ENCODE results near the gene HNRNPA3.

The HNRNPA3 gene

DNA sequence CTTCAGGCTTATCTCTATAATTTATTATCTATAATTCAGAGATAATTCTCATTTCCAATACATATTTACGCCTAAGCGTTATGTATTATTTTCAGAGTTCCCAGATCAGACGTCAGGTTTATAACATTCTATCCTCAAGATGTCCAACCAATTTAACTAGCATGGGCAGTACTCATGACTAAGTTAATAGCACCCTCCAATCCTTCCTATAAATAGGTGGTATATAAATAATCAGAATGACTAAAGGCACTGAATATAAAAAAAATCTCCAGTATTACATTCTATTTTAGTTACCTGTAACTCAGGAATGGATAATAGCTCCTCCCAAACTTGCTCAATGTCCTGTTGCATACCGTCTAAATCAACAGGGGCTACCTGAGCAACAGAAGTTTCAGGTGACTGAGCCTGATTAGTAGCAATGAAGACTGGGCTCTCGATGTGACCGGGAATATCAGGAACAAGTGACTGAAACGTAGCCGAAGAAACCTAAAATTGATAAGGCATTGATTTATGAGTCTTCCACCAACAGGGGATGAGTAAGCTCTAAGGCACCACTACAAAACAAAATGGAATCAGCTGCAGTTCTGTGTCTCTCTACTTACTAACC, 19.6 kb downstream of the HNRNPA3 start:
- no peak for TF ChIP-seq TEAD4 (IDR thresholded peaks at IDR 0.05)
- TF ChIP-seq, protein P1, sequence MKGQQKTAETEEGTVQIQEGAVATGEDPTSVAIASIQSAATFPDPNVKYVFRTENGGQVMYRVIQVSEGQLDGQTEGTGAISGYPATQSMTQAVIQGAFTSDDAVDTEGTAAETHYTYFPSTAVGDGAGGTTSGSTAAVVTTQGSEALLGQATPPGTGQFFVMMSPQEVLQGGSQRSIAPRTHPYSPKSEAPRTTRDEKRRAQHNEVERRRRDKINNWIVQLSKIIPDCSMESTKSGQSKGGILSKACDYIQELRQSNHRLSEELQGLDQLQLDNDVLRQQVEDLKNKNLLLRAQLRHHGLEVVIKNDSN (IDR thresholded peaks at IDR 0.05) = no peak

DNA sequence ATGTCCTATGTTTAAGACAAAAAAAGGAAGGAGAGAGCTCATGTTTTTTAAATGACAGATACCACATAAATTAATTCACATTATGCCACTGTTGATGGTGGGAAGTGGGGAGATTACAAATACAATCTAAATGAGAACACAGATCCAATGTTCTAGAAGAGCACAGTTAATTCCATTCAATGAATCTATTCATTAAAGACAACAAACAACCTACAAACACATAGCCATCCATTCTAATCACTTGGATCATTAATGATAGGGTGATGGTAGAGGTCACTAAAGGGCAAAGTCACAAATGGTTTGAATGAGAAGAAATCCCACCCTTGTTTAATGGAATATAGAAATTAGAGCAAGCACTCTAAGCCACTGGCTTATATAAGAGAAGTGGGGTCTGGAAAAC, 21.7 kb downstream of the HNRNPA3 start:
- no peak for TF ChIP-seq NFIC (IDR thresholded peaks at IDR 0.05)
- TF ChIP-seq, protein P2, sequence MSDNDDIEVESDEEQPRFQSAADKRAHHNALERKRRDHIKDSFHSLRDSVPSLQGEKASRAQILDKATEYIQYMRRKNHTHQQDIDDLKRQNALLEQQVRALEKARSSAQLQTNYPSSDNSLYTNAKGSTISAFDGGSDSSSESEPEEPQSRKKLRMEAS (IDR thresholded peaks at IDR 0.05) = no peak
- no peak for TF ChIP-seq RAD21 (IDR thresholded peaks at IDR 0.05; ENCODE audit: low read depth)
- no peak for TF ChIP-seq TAF1 (IDR thresholded peaks at IDR 0.05; ENCODE audit: low read depth)
- no peak for TF ChIP-seq CREB1 (IDR thresholded peaks at IDR 0.05; ENCODE audit: low read depth)

DNA sequence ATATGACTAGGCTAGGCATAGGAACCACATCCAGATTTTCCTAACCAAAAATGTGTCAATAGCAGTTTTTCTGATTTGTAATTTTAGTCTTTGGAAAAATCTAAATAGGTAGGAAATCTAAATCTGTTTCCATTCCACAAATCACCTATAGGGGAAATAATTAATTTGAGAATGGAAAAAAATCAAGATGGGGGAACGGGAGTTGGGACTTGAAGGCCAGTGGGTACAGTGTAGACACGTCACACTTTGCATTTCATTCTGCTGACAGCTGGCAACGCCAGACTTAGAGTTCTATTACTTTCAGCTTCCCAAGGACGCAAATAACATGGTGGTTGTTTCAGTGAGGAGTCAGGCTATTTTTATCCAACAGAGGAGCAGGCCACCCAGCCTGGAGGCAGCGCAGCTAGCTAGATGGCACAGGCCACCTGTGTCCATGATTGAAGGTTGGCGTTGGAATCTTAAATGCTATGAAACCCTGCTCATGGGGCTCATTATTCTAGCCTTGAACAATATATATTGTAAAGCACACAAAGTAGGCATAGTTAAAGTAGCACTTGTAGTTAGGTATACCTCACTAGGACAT, 23.4 kb downstream of the HNRNPA3 start:
- TF ChIP-seq FOXM1 (IDR thresholded peaks at IDR 0.05; ENCODE audit: borderline replicate concordance, low read depth) = no peak
- TF ChIP-seq TCF12 (IDR thresholded peaks at IDR 0.05; ENCODE audit: low read depth) = no peak
- TF ChIP-seq, protein P2 (IDR thresholded peaks at IDR 0.05) = no peak
- TF ChIP-seq, protein P3, sequence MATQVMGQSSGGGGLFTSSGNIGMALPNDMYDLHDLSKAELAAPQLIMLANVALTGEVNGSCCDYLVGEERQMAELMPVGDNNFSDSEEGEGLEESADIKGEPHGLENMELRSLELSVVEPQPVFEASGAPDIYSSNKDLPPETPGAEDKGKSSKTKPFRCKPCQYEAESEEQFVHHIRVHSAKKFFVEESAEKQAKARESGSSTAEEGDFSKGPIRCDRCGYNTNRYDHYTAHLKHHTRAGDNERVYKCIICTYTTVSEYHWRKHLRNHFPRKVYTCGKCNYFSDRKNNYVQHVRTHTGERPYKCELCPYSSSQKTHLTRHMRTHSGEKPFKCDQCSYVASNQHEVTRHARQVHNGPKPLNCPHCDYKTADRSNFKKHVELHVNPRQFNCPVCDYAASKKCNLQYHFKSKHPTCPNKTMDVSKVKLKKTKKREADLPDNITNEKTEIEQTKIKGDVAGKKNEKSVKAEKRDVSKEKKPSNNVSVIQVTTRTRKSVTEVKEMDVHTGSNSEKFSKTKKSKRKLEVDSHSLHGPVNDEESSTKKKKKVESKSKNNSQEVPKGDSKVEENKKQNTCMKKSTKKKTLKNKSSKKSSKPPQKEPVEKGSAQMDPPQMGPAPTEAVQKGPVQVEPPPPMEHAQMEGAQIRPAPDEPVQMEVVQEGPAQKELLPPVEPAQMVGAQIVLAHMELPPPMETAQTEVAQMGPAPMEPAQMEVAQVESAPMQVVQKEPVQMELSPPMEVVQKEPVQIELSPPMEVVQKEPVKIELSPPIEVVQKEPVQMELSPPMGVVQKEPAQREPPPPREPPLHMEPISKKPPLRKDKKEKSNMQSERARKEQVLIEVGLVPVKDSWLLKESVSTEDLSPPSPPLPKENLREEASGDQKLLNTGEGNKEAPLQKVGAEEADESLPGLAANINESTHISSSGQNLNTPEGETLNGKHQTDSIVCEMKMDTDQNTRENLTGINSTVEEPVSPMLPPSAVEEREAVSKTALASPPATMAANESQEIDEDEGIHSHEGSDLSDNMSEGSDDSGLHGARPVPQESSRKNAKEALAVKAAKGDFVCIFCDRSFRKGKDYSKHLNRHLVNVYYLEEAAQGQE (IDR thresholded peaks at IDR 0.05; ENCODE audit: low read depth) = no peak
- TF ChIP-seq EP300 (IDR thresholded peaks at IDR 0.05; ENCODE audit: borderline replicate concordance) = no peak
- no peak for TF ChIP-seq TEAD4 (IDR thresholded peaks at IDR 0.05)
- no peak for TF ChIP-seq RAD21 (IDR thresholded peaks at IDR 0.05; ENCODE audit: low read depth)

DNA sequence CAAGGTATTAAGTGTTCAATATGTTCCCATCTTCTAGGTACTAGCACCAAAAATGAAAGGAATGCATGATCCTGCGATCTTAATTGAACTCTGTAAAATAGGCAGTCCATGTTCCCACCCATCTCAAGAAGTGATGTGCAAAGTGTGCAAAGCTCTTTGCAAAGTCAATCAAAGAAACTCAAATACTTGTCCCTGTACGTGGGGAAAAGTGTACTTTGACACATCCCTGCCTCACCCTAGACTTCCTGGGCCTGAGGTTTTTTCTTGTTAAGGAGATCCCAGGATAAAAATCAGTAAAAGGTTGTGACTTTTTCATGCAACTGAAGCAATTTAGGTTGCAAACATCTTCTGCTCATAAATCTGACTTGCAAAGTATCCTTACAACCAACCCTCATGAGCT, 25.3 kb downstream of the HNRNPA3 start:
- TF ChIP-seq CEBPB (IDR thresholded peaks at IDR 0.05) = no peak
- no peak for TF ChIP-seq TAF1 (IDR thresholded peaks at IDR 0.05; ENCODE audit: low read depth)
- TF ChIP-seq CREB1 (IDR thresholded peaks at IDR 0.05; ENCODE audit: low read depth) = no peak
- no peak for TF ChIP-seq EGR1 (IDR thresholded peaks at IDR 0.05)
- TF ChIP-seq, protein P3 (IDR thresholded peaks at IDR 0.05; ENCODE audit: low read depth) = no peak
- TF ChIP-seq ZBTB7A (IDR thresholded peaks at IDR 0.05; ENCODE audit: low read depth) = no peak
- no peak for TF ChIP-seq FOXM1 (IDR thresholded peaks at IDR 0.05; ENCODE audit: borderline replicate concordance, low read depth)
- no peak for TF ChIP-seq EP300 (IDR thresholded peaks at IDR 0.05; ENCODE audit: borderline replicate concordance)
- TF ChIP-seq RAD21 (IDR thresholded peaks at IDR 0.05; ENCODE audit: low read depth) = no peak
- TF ChIP-seq TEAD4 (IDR thresholded peaks at IDR 0.05) = no peak
- no peak for TF ChIP-seq TCF12 (IDR thresholded peaks at IDR 0.05; ENCODE audit: low read depth)
- TF ChIP-seq, protein P1 (IDR thresholded peaks at IDR 0.05) = no peak
- TF ChIP-seq NFIC (IDR thresholded peaks at IDR 0.05) = no peak
- TF ChIP-seq, protein P2 (IDR thresholded peaks at IDR 0.05) = no peak
- TF ChIP-seq YY1 (IDR thresholded peaks at IDR 0.05; ENCODE audit: low read depth) = no peak

DNA sequence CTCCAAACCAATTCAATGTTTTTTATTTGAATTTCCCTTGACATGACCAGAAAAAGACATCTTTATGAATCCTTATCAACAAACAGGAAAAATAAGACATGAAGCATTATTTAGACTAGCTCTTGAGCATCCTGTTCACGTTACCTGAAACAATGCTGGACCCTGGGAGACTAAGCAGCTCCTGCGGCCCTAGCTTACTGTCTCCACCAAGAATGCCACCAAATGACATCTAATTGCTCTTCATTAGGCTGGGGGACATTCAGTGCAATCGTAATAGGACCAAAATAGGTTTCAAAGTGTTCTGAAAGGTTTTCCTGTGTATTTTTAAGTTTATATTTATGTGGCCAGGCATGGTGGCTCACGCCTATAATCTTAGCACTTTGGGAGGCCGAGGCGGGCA, 26.5 kb downstream of the HNRNPA3 start:
- TF ChIP-seq, protein P2 (IDR thresholded peaks at IDR 0.05) = no peak
- no peak for TF ChIP-seq NFIC (IDR thresholded peaks at IDR 0.05)
- TF ChIP-seq, protein P1 (IDR thresholded peaks at IDR 0.05) = no peak
- TF ChIP-seq YY1 (IDR thresholded peaks at IDR 0.05; ENCODE audit: low read depth) = no peak
- no peak for TF ChIP-seq TEAD4 (IDR thresholded peaks at IDR 0.05)
- TF ChIP-seq RAD21 (IDR thresholded peaks at IDR 0.05; ENCODE audit: low read depth) = no peak
- no peak for TF ChIP-seq CREB1 (IDR thresholded peaks at IDR 0.05; ENCODE audit: low read depth)
- TF ChIP-seq CEBPB (IDR thresholded peaks at IDR 0.05) = no peak
- TF ChIP-seq EP300 (IDR thresholded peaks at IDR 0.05; ENCODE audit: borderline replicate concordance) = no peak
- no peak for TF ChIP-seq TCF12 (IDR thresholded peaks at IDR 0.05; ENCODE audit: low read depth)
- TF ChIP-seq EGR1 (IDR thresholded peaks at IDR 0.05) = no peak
- no peak for TF ChIP-seq FOXM1 (IDR thresholded peaks at IDR 0.05; ENCODE audit: borderline replicate concordance, low read depth)
- no peak for TF ChIP-seq TAF1 (IDR thresholded peaks at IDR 0.05; ENCODE audit: low read depth)
- no peak for TF ChIP-seq ZBTB7A (IDR thresholded peaks at IDR 0.05; ENCODE audit: low read depth)
- TF ChIP-seq, protein P3 (IDR thresholded peaks at IDR 0.05; ENCODE audit: low read depth) = no peak
